Measurements from ENCODE around the gene CD9.

The CD9 gene

DNA sequence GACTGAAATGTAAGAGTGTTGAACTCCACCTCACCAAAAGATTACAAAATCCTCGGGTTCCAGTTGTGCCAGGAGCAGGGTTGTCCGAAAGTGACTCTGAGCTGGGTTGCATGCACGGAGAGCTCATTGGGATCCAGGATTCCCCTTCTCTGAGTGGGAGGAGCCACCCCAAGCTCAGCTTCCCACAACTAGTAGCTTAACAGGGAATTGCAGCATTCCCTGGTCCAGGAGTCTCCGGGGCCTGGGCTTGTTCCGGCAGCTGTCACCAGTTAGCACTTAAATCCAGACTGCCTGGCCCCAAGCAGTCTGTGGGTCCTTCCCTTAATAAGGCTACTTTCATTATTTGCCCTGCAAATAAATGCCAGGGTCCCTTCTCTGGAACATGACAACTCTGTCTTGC, 50.1 kb downstream of the CD9 start:
- DNase-seq = no peak

GRCh38 chr12:6253278-6253677, 53.1 kb downstream of the CD9 start:
- no peak for DNase-seq

DNA sequence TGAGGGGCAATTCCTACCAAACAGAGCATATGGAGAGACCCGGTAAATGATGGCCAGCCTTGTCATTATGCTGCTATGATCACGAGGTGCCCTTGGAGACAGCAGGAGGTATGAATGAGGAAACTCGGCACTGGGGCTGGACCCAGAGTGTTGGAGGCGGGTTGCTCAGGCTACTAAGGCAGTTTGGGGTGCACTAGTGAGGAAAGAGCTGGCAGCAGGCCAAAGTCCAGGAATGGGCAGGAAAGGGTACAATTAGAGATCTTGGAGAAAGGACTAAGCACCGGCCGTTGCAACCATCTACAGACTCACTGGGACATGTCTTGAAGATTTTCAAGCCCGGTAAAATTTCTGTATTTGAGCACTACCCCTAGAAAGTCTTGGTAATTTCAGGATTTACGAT, 54.3 kb downstream of the CD9 start:
- no peak for DNase-seq

DNA sequence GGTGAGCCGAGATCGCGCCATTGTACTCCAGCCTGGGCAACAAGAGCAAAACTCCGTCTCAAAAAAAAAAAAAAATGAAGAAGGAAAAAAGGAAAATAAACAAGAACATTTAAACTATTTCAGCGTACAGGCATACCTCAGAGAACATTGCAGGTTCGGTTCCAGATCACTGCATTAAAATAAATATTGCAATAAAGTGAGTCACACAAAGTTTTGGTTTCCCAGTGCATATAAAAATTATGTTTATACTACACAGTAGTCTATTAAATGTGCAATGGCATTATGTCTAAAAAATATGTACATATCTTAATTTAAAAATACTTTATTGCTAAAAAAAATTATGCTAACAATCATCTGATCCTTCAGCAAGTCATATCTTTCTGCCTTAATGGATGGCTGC, 56.8 kb downstream of the CD9 start:
- DNase-seq = no peak

DNA sequence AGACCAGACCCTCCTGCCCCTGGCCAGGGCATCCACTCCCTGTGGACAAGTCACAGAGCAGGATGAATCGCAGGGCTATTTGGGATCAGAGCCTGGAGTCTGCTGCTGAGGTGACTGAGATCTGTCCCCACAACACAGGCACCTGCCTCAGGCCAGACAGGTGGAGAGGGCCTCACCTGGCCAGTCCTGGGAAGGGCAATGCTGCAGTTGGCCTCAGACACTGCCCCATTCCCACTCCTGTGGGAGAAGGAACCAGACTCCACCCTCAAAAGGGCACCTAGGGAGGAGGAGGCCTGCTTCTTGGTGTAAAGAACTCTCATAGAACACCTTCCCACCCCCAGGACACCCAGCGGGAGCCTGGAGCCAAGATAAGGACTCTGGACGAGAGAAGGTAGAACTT, 62.0 kb downstream of the CD9 start:
- DNase-seq = no peak

DNA sequence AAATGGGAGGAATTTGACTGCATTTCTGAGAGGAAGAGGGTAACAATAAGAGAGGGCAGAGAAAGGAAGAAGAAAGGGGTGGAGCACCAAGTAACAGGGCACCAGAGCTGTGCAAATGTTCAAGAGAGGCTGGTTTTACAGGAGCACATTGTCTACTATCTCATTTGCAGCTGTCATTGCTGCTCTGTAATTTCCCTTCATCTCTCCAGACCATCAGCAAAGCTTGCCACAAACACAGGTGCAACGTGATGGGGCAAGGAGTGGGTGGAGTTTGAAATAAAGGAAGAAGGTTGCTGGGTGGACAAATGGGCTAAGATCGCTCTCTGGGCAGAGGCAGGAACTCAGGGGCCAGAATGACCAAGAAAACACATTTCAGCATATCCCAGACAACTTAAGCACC, 62.4 kb downstream of the CD9 start:
- no peak for DNase-seq

DNA sequence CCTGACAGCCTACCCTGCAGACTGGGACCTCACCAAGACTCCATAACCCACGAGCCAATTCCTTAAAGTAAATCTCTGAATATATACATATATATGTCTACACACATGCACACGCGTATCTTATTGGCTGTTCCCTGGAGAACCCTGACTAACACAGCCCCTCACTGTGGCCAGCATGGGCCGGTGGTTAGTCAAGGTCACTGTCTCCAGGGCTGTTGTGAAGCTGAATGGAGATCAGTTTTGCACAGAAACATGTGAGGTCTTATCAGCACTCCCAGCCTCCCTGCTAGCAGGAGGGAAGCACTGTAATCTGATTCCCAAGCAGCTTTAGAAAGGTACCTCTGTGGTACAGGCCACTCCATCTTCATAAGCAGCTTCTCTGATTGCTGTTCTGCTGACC, 63.7 kb downstream of the CD9 start:
- DNase-seq = no peak

DNA sequence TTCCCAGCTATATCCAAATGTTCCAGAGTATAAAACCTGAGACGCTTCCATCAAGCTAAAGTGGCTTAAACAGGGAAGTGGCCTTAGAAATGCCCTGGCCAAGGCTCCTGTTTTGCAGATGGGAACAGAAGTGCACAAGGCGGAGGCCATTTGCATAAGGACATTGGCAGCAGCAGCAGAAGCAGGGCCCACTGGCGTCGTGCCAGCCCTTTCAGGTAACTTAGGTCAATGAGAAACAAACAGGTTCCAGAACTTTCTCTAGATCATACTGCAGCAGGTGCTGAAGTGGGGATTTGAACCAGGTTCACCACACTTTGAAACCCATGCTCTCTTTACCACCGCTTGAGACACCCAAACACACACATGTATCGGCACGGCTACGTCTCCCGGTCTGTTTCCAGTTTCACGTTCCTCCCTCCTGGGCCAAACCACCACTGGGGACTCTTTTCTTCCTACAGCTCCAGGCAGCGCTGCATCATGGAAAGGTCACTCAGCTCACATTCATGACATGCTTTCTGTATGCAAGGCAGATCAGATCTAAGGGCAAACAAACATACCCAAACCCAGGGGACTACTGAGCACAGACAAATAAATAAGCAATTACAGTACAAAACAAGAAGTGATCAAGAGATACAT, 64.3 kb downstream of the CD9 start:
- no peak for DNase-seq

DNA sequence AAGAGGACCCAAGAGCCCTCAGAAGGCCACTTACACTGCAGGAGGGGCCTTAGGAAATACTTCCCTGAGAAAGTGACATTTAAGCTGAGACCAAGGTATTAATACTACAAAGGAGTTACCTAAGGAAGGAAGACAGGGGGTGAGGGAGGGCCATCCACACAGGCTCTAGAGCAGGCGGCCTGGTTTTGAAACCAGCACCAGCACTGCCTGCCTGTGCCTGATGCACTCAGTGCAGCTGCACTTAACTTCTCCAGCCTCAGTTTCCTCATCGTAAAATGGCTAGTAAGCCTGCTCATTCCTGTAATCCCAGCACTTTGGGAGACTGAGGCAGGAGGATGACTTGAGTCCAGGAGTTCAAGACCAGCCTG, 64.8 kb downstream of the CD9 start:
- no peak for DNase-seq

- DNase-seq = no peak
Observed at GRCh38 chr12:6266541-6266966, 66.4 kb downstream of the CD9 start.

DNA sequence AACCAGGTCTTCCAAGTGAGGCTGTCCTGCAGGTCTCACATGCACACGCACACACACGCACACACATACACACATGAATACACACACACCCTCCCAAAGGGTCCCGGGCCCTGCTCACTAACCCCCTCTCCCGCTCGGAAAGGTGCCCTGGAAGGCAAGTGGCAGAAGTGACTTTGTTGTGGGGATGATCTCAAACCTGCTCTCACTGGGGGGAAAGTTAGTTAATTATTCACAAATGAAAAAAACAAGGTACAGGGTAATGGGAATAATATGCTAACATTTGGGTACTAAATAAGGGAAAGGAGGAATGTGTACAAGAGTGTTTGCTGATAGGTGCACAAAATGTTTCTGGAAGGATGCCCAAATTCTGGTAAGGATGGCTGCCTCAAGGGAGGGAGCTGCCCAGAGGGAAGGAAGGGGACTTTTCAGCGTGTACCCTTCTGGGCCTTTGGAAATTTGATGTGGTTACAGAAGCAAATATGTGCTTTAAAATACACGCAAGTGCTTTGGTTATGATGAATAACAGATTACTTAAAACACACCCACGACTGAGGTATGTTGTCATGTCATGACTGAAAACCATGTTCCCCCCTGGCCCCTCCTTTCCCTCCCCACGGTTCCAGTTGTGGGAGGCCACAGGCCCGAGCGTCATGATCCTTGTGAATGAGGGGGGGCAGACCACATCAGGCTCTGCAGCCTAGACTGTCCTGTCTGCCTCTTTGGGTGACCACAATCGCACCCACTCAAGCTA, 66.9 kb downstream of the CD9 start:
- peak; percentile 26 for DNase-seq

- no peak for DNase-seq
Observed at GRCh38 chr12:6268484-6269157, 68.4 kb downstream of the CD9 start.

GRCh38 chr12:6269986-6270385, 69.8 kb downstream of the CD9 start:
- DNase-seq = no peak

GRCh38 chr12:6271281-6271680, 71.1 kb downstream of the CD9 start:
- no peak for DNase-seq

DNA sequence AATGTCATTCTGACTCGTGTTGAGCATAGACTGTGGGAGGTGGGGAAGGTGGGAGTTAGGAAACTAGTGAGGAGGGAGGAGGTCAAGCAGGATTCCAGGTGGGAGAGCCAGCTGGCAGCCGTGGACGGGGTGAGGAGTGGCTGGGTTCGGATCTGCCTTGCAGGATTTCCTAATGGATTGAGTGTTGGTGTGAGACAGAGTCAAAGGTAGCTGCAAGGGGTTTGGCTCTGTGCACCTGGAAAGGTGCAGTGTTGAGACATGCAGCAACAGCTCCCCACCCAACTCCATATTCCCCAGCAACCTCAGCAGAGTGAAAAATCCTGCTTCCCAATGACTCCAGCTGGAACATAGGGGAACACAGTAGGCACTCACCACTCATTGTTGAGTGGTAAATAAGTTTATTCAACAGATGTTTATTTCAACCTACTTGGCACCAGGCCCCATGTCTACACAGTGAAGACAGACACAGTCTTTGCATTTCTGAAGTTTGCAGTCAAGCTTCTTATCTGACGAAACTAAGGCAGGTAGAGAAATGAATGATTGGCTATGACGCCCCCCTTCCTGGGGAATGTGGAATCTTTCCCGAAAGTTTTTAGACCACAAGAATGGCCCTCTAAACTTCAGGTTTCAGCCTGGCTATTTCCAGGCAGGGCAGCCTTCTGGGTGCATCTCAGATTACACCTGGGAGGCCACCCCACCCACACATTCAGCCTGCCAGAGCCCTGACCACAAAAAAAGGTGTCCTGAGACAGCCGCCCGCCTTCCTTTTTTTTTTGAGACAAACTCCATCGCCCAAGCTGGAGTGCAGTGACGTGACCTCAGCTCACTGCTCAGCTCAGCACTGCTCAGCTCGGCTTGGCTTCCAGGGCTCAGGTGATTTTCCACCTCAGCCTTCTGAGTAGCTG, 72.4 kb downstream of the CD9 start:
- DNase-seq = no peak

GRCh38 chr12:6273205-6273540, 73.0 kb downstream of the CD9 start:
- no peak for DNase-seq

- no peak for DNase-seq
Observed at GRCh38 chr12:6273541-6274230, 73.5 kb downstream of the CD9 start.

GRCh38 chr12:6274231-6275221, 74.3 kb downstream of the CD9 start:
- DNase-seq = no peak

- DNase-seq = no peak
Observed at GRCh38 chr12:6275928-6276887, 76.0 kb downstream of the CD9 start.

DNA sequence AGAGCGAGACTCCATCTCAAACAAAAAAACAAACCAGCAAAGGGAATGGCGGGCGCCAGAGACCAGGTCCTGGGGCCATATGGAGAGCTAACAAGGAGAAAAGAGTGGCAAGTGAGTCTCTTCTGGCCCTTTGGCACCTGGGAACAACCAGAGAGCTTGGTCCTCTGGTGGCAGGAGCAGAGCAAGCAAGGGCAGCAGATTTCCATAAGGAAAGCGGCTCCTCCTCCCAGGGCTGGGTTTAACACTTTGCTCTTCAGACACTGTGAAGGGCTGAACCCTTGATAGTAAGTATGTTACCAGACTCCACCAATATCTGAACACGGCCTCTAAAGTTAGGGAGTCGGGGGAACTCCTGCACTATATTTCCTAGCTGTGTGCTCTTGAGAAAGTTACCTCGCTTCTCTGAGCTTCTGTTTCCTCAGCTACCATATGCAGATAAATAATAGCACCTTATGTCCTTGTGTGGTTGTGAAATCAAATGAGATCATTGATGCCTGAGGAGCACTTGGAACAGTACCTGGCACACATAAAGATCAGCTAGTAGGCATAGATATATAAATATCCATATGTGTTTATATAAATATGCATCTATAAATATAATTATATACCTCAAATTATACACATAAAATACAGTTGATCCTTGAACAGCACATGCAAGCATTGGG, 76.9 kb downstream of the CD9 start:
- no peak for DNase-seq

Measured in stimulated activated CD4-positive, alpha-beta T cell treated with anti-CD3 and anti-CD28 coated beads, Interleukin-12 subunit alpha, Interleukin-12 subunit beta, amount 100 ng/mL, for 4 hours (primary cell).